GM18499 (cell line): ENCODE data around the gene C19orf53.

Experiments
- ATAC-seq: cut with Tn5 transposase; IDR thresholded peaks from one replicate; pipeline ENCODE4 v1.9.1; 2021; ENCODE audit warnings: moderate number of reproducible peaks; ENCODE audit not compliant: insufficient read depth, unreplicated experiment

Gene C19orf53

DNA sequence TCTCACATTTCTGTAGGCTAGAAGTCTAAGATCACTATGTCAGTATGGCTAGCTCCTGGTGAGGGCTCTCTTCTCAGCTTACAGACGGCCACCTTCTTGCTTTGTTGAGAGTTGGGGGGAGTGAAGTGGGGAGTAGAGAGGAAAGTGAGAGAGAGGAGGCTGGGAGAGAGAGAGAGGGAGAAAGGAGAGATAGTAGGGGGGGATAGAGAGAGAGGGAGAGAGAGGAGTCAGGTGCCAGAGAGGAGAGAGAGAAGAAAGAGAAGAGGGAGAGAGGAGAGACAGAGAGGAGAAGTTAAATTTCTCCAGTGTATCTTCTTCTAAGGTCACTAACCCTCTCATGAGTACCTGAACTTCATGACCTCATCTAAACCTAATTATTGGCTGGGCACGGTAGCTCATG lies 49.6 kb downstream of the C19orf53 start:
- ATAC-seq, result no peak

DNA sequence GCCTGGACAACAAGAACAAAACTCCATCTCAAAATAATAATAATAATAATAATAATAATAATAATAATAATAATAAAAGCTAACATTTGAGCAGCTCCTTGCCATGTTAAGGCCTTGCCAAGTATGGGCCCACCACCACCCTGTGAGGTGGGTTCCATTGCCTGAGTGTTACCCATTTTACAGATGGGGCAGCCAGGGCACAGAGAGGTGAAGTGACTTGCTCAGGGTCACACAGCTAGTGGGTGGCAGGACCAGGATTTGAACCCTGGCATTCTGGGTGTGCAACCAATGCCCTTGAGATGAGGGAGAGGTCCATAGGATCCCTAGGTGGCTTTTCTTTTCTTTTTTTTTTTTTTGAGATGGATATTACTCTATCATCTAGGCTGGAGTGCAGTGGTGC lies 50.4 kb downstream of the C19orf53 start:
- ATAC-seq, result no peak

DNA sequence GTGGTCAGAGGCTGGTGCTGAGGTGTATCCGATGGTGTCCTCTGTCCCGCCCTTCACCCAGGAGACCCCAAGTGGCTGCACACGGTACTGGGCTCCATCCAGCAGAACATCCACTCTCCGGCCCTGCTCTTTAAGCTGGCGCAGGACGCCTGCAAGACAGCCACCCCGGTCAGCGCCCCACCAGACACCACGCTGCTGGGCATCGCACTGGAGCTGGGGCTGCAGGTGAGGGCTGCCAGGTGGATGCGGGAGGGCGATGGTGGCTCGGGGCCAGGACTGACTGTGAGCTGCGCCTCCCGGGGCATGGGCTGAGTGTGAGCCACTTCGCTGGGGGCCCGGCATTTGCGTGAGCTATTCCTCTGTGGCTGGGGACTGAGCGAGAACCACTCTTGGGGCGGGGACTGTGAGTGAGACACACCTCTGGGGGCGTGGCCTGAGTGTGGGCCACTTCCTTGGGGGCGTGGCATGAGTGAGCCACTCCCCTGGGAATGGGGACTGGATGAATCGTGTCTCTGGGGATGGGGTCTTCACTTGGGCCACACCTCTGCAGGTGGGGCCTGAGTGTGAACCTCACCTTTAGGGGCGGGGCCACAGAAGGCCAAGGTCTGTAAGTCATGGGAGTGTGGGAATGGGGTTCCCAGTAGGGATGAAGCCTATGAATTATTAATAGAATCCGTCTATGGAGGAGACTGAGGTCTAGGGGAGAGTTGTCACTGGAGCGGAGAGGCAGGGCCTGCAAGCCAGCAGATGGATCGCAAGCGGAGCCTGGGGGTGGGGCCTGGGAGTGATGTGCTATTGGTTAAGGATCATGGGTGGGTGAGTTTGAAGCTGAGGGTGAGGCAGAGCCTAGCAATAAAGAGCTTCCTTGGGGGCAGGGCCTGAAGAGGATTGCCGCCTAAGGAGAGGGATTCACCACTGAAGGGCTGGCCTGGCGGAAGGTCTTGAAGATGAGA lies 51.5 kb downstream of the C19orf53 start:
- no peak for ATAC-seq

DNA sequence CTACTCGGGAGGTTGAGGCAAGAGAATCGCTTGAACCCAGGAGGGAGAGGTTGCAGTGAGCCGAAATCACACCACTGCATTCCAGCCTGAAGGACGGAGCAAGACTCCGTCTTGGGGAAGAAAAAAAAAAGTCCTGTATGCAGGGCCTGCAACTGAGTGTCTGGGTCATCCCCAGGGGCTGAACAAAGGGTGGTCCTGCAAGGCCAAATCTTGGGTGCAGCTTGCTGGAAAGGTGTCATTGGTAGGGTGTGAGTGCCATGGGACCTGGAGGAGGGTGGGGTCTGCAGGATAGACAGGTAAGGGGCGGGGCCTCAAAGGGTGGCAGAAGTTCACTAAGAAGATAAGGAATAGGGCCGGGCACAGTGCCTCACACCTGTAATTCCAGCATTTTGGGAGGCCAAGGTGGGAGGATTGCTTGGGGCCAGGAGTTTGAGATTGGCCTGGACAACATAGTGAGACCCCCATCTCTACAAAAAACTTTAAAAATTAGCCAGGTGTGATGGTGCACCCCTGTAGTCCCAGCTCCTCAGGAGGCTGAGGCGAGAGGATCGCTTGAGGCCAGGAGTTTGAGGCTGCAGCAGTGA lies 52.5 kb downstream of the C19orf53 start:
- ATAC-seq, result no peak

DNA sequence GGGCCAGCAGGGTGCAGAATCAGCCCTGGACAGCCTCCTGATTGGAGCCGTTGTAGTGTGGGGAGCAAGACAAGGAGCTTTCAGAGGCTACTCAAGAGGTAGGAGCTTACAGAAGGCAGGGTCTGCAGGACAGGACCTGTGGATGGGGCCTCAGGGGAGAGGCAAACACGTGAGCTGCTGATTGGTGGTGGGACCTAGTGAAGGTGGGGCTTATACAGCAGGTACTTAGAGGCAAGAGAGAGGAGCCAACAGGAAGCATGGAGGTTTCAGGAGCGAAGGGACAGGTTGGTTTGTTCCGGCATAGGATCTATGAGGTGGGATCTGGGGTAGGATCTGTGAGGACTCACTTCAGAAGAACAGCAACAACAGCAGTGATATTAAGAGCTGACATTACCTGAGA lies 53.4 kb downstream of the C19orf53 start:
- ATAC-seq, result no peak
